NT2/D1 (cell line): Measurements from ENCODE around the gene GPR35.
"Not testable (repeated sequence)": the region's sequence is repeated elsewhere in the genome, so short reads cannot be mapped to it uniquely, and the experiment has no call there.

ENCODE experiments used
- DNase-seq: peaks from one replicate; pipeline ENCODE4 v3.0.0-alpha.2; 2011; ENCODE audit warnings: low read depth, low spot score
- H3K27me3 ChIP-seq: 2 replicates; pipeline ENCODE4 v1.6.0; 2011; ENCODE audit warnings: mild to moderate bottlenecking; ENCODE audit not compliant: insufficient read length, insufficient read depth
- H3K36me3 ChIP-seq: 2 replicates; pipeline ENCODE4 v1.6.1; 2011; ENCODE audit warnings: mild to moderate bottlenecking, low read length, mixed read lengths; ENCODE audit not compliant: insufficient read depth, insufficient read length
- H3K4me1 ChIP-seq: 2 replicates; pipeline ENCODE4 v1.5.1; 2011; ENCODE audit not compliant: insufficient read depth, insufficient read length
- H3K4me3 ChIP-seq: 2 replicates; pipeline ENCODE4 v1.5.1; 2011; ENCODE audit warnings: low read depth; ENCODE audit not compliant: insufficient read length
- H3K9ac ChIP-seq: 2 replicates; pipeline ENCODE4 v1.6.0; 2011; ENCODE audit warnings: low read depth; ENCODE audit not compliant: insufficient read length
- H3K9me3 ChIP-seq: 2 replicates; pipeline ENCODE4 v1.5.1; 2011; ENCODE audit warnings: mild to moderate bottlenecking, low read length; ENCODE audit not compliant: insufficient read depth
- SUZ12 ChIP-seq: IDR thresholded peaks from 2 replicates; pipeline ENCODE4 v1.6.1; 2011; ENCODE audit not compliant: insufficient read length, insufficient read depth; ENCODE audit errors: extremely low read depth
- YY1 ChIP-seq: IDR thresholded peaks from 2 replicates; pipeline ENCODE4 v1.6.1; 2011; ENCODE audit not compliant: insufficient read length, insufficient read depth
- ZNF274 ChIP-seq: IDR thresholded peaks from 2 replicates; pipeline ENCODE4 v1.6.1; 2011; ENCODE audit warnings: mild to moderate bottlenecking, low read depth, low read length

The GPR35 gene

DNA sequence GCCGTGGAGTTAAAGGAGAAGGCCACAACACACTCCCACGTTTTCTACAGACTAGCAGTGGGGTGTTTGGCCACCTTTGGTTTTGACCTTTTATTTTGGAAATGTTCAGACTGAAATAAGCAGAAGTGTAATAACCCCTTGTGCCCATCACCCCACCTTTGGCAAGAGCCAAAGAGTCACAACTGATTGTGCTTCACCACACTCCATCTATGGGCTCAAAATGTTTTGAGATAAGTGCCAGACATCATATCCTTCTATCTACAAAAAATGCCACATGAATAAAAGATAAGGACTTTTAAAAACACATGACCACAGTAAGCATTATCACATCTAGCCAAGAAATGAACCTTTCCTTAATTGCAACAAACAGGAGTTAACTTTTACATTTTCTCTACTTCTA, 9.9 kb upstream of the GPR35 start:
- H3K27me3 ChIP-seq, result no peaks in the 10 kb centered on the region
- peaks cover 2% of the 10 kb centered on the region for H3K36me3 ChIP-seq
- H3K4me3 ChIP-seq, result no peak overlapping the region
- H3K9ac ChIP-seq, result no peak overlapping the region
- TF ChIP-seq ZNF274 (no peak), YY1 (no peak)
- H3K4me1 ChIP-seq, result no peaks in the 10 kb centered on the region
- H3K9me3 ChIP-seq, result peaks cover 73% of the 10 kb centered on the region
- no peak for DNase-seq

DNA sequence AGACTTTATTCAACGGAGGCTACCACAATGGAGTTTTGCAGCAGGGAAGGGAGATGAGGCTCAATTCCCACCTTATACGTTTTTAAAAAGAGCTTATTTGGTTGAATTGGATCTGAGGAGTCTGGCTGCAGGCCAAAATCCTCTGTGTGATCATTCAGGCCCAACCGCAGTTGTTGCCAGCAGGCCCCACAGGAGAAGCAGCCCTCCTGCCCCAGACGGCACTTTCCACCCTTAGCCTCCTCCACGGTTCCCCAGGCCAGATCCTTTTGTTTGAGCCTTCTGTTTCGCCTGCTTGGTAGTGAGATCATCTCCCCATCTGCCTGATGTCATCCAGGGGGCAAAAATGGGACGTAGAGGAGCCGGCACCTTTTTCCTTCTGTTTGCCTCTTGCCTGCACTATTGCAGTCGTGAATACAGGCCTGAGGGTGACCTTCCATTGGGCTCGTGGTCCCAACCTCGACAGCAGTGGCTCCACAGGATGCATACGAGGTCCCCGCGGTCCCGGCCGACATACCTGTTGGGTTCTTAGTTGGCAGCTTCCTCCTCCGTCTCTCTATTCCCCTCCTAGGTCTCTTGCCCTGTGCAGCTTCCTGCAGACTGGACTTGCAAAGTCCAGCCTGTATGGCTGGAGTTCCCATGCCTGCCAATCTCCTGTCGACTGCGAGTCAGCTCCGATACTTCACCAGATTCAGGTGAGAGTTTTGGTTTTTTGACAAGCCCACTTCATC, 9.3 kb upstream of the GPR35 start:
- Histone ChIP-seq H3K9ac (no peak overlapping the region), H3K9me3 (peaks cover 73% of the 10 kb centered on the region), H3K4me1 (no peaks in the 10 kb centered on the region), H3K4me3 (no peak overlapping the region), H3K36me3 (peaks cover 2% of the 10 kb centered on the region), H3K27me3 (no peaks in the 10 kb centered on the region)
- no peak for TF ChIP-seq YY1
- TF ChIP-seq ZNF274, result no peak
- TF ChIP-seq SUZ12, result no peak
- no peak for DNase-seq

DNA sequence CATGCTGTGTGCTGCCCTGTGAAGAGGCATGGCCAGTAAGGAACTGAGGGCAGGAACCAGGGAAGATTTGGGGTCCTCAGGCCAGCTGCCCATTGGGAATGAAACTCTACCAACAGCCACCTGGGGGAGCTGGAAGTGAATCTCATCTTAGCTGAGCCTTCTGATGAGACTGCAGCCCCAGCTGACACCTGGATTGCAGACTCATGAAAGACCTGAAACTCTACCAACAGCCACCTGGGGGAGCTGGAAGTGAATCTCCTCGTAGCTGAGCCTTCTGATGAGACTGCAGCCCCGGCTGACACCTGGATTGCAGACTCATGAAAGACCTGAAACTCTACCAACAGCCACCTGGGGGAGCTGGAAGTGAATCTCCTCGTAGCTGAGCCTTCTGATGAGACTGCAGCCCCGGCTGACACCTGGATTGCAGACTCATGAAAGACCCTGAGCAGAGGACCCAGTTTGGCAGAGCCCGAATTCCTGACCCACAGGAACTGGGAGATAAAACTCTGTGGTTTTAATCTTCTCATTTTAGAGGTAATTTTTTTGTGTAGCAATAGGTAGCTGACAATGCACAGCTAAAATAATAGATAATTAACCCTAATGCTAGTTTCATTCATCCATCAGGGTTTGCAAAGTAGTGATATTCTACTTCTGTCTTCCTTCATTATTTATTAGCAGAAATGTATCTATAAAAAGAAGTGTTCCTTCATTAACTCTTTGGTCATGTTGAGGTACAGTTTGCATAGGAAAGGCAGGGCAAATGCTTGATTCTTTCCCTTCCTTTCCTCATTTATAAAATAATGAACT, 8.2 kb upstream of the GPR35 start:
- H3K9ac ChIP-seq, H3K4me1 ChIP-seq, H3K27me3 ChIP-seq, H3K4me3 ChIP-seq, DNase-seq, H3K36me3 ChIP-seq: not testable (repeated sequence)
- peaks cover 73% of the 10 kb centered on the region for H3K9me3 ChIP-seq

DNA sequence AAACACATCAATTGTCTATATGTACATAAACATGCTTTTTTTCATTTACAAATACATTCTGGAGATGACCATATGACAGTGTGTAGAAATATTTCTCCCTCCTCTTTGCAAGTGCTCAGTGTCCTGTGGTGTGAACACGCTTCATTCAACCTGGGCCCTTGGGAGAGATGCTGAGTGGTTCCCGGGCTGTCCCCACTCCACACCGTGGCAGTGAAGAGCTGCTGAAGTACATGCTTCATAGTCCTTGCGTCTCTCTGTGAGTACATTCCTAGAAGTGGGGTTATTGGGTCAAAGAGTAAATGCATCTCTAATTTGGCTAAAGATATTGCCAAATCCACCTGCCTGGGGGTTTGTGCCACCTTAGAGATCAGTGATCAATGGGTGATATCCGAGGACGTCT, 6.5 kb upstream of the GPR35 start:
- no peak overlapping the region for H3K4me3 ChIP-seq
- peaks cover 57% of the 10 kb centered on the region for H3K9me3 ChIP-seq
- H3K9ac ChIP-seq, result no peak overlapping the region
- TF ChIP-seq ZNF274 (no peak), YY1 (no peak), SUZ12 (no peak)
- no peaks in the 10 kb centered on the region for H3K36me3 ChIP-seq
- no peak for DNase-seq
- no peaks in the 10 kb centered on the region for H3K4me1 ChIP-seq
- no peaks in the 10 kb centered on the region for H3K27me3 ChIP-seq

DNA sequence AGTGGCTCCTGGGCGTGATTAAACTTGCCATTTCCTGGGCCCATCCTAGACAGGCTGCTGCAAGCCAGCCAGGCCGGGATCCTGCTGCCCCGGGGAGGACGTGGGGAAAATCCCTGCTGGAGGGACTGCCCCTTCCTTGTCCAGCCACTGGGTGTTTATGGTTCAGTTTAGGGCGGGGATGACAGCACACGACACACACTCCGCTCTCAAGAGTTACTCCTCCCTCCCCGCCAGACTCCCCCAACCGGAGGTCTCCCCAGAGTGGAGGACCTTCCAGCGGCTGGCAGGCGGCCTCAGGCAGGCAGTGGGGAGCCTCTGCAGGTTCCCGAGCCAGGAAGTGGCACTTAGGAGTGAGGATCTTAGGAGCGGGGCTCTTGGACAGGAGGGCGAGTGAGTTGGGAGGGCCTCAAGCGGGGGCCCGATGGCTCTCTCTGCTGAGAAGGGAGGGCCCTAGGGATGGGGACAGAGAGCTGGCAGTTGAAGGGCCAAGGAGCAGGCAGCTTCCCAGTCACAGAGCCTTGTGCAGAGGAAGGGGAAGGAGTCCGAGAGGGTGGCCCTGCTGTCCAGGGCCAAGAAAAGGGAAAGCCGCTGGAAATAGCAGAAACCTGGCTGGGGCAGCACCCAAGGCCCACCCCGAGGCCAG, 5.7 kb upstream of the GPR35 start:
- peaks cover 49% of the 10 kb centered on the region for H3K9me3 ChIP-seq

DNA sequence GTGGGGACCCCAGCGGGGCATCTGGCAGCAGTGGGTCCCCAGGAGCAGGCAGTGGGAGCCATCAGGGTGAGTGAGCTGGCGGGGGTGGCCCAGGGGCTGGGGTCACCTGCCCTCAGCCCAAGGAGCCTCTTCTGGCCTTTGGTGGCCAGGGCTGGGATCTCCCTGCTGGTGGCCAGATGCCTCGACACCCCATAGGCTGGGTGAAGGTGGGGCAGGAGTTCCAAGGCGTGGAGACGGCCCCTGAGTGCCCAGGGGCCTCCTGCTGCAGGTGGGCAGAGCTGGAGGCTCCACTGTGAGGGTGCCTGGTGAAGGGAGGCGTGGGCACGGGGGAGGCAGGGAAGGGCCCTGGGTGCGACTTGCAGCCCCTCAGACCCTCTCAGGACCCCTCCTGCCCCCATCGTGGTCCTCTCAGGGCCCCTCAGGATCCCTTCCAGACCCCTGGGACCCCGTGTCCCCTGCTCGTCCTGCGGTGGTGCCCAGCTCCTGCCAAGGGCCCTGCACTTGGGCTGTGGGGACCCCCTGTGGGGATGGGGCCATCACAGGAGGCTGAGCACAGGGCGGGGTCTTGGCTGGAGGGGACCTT, 5.0 kb upstream of the GPR35 start:
- no peak overlapping the region for H3K4me3 ChIP-seq
- peaks cover 7% of the 10 kb centered on the region for H3K4me1 ChIP-seq
- no peaks in the 10 kb centered on the region for H3K27me3 ChIP-seq
- no peak overlapping the region for H3K9ac ChIP-seq
- no peak for DNase-seq
- no peaks in the 10 kb centered on the region for H3K36me3 ChIP-seq
- peaks cover 43% of the 10 kb centered on the region for H3K9me3 ChIP-seq
- TF ChIP-seq YY1 (no peak), ZNF274 (no peak), SUZ12 (no peak)

More for the DNA sequence above, 5.7 kb upstream of the GPR35 start:
- Histone ChIP-seq H3K4me1 (peaks cover 2% of the 10 kb centered on the region), H3K27me3 (no peaks in the 10 kb centered on the region), H3K4me3 (no peak overlapping the region), H3K9ac (no peak overlapping the region), H3K36me3 (no peaks in the 10 kb centered on the region)
- TF ChIP-seq ZNF274 (no peak), SUZ12 (no peak), YY1 (no peak)
- no peak for DNase-seq

DNA sequence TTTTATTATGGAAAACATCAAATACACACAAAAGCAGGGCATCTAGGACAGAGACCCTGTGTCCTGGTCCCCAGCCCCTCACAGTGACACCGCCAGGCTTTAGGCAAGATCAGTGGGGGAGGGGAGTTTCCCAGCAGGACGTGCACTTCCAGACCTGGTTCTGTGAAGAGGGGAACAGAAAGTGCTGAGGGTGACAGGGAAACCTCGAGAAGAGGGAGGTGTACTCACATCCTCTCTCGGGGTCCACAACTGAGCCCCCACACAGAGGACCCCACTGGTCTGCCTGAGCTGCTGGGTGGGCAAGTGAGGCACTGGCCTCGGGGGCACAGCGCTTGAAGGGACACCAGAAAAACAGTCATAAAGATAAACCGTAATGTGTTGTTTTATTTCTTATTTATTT, 4.4 kb upstream of the GPR35 start:
- Histone ChIP-seq H3K4me1 (peaks cover 11% of the 10 kb centered on the region), H3K9me3 (peaks cover 37% of the 10 kb centered on the region), H3K27me3 (no peaks in the 10 kb centered on the region), H3K36me3 (no peaks in the 10 kb centered on the region), H3K9ac (no peak overlapping the region), H3K4me3 (no peak overlapping the region)
- no peak for TF ChIP-seq SUZ12
- TF ChIP-seq YY1, result no peak
- TF ChIP-seq ZNF274, result no peak
- no peak for DNase-seq
